Ureter (tissue), 1 donor: ENCODE measurements around the gene ZG16. TPM values are rescaled to one million over a fixed set of nuclear protein-coding genes. Genes with fewer than 3 reads are reported as not detected.

Experiments
- DNase-seq: peaks from one replicate; pipeline ENCODE4 v3.0.0-alpha.2; 2020; ENCODE audit warnings: low spot score
- total RNA-seq: library from RNA; stranded (reverse); gene quantifications from one replicate; pipeline ENCODE4 v1.2.4, GENCODE V29; 2023
- donor health status: DM: yes; HTN: yes; CAD: no.

The ZG16 gene
- total RNA-seq, 1 donor from 2014 or later = not detected

- no peak for DNase-seq
Observed at GRCh38 chr16:29821643-29822115, 43.6 kb downstream of the ZG16 start.

- DNase-seq = no peak
Observed at GRCh38 chr16:29824589-29825144, 46.6 kb downstream of the ZG16 start.

- no peak for DNase-seq
Observed at GRCh38 chr16:29825145-29826044, 47.3 kb downstream of the ZG16 start.

- DNase-seq = no peak
Observed at GRCh38 chr16:29826342-29826695, 48.3 kb downstream of the ZG16 start.

- DNase-seq = no peak
Observed at GRCh38 chr16:29830774-29831173, 52.7 kb downstream of the ZG16 start.

- no peak for DNase-seq
Observed at GRCh38 chr16:29831490-29831889, 53.4 kb downstream of the ZG16 start.

Other genes with a start within 250 kb of the ZG16 start
- 4.2 TPM for gene SPN, start 115.0 kb upstream of the ZG16 start, total RNA-seq
- gene QPRT, start 99.1 kb upstream of the ZG16 start, total RNA-seq = 24.7 TPM
- 1.6 TPM for gene C16orf54, start 32.3 kb upstream of the ZG16 start, total RNA-seq
- 34.3 TPM for gene KIF22, start 12.5 kb downstream of the ZG16 start, total RNA-seq
- gene MAZ, start 28.3 kb downstream of the ZG16 start, total RNA-seq = 143 TPM
- gene PRRT2, start 33.9 kb downstream of the ZG16 start, total RNA-seq = 10.6 TPM
- 20.7 TPM for gene PAGR1, start 37.9 kb downstream of the ZG16 start, total RNA-seq
- 158 TPM for gene MVP, start 42.2 kb downstream of the ZG16 start, total RNA-seq
- gene CDIPT, start 85.0 kb downstream of the ZG16 start, total RNA-seq = 71.4 TPM
- gene SEZ6L2, start 121.3 kb downstream of the ZG16 start, total RNA-seq = 7.5 TPM
- 1.2 TPM for gene ASPHD1, start 122.2 kb downstream of the ZG16 start, total RNA-seq
- gene KCTD13, start 148.0 kb downstream of the ZG16 start, total RNA-seq = 33.6 TPM
- gene TMEM219, start 183.8 kb downstream of the ZG16 start, total RNA-seq = 131 TPM
- gene TAOK2, start 195.6 kb downstream of the ZG16 start, total RNA-seq = 45.1 TPM
- 11.2 TPM for gene HIRIP3, start 217.4 kb downstream of the ZG16 start, total RNA-seq
- 88.5 TPM for gene INO80E, start 218.0 kb downstream of the ZG16 start, total RNA-seq
- 3.1 TPM for gene DOC2A, start 232.8 kb downstream of the ZG16 start, total RNA-seq
- gene C16orf92, start 244.9 kb downstream of the ZG16 start, total RNA-seq = not detected